GM19035 (cell line): Measurements from ENCODE around the gene ADAMTS16.

ENCODE experiments used
- ATAC-seq: cut with Tn5 transposase; IDR thresholded peaks from one replicate; pipeline ENCODE4 v1.9.1; 2021; ENCODE audit not compliant: unreplicated experiment

The ADAMTS16 gene

DNA sequence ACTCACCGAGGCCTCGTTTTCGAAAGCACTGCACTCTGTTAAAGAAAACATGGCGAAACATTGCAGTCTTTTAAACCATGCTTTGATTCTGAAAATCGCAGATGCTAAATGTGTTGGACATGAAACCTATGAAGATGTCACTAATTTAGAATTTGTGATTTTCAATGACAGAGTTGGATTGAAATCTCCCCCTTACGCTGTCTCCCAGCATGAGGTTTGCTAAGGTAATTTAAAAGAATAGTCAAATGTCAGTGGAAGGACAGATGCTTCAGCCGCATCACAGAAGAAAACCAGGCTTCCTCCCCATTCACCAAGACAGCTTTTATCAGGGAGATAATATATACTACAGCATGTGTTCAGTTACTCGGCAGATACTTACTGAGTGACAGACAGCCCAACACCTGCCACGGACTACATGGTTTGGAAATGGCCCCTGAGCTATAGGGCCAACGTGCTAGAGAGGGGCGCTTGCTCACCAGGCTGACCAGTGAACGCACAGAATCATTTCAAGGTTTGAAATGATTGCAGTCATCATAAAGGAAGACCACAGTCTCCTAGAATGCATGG is 136.9 kb downstream of the ADAMTS16 start:
- no peak for ATAC-seq

DNA sequence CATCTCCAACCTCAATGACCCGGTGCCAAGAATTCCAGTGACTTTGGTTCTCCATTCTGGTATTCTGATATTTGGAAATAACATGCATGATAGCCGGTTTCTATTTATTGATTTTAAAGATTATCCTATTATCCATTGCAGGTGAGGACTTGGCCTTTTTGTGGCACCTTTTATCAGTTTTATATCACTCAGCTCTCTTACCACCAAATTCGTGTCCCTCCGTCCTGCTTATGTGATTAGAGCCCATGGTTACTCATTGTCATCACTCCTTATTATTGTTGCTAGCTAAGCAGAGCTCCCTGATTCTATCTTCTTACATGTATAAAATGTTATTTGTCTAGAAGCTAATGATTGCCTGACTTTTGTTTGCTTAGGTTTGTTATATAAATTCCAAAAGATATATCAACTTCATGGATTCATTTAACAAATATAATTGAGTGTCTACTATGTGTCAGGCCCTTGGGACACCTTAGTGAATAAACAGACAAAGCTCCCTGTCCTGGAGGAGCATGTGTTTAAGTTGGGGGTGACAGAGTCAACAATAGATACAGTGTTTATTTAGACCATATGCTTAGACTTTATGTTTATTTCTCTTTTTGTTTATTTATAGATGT is 138.2 kb downstream of the ADAMTS16 start:
- ATAC-seq = no peak

DNA sequence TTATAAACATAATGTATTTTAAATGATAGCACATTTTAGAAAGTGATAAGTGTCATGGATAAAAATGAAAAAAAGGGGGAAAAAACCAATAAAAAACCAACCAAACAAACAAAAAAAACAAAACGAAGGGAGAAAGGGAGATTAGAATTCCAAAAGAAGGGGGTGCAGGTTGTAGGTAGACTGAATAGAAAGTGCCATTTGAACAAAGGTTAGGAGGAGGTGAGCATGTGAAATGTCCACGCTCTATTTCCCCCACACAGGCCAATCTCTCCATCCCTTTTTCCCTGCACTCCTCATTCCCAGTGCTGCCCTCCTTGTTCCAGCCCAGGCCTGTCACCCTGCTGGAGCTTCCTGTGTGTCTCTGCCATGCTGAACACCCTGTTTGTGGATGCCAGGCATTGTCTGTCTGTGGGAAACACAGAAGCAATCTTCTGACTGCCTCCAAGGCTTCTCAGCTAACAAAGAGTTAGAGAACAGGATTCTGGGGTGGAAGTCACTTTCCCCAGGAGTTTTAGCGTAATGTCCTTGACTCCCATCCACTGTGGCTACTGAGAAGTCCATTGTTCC is 138.8 kb downstream of the ADAMTS16 start:
- ATAC-seq = no peak

- no peak for ATAC-seq
Observed at GRCh38 chr5:5285906-5286305, 145.8 kb downstream of the ADAMTS16 start.

GRCh38 chr5:5287419-5287818 is 147.3 kb downstream of the ADAMTS16 start:
- ATAC-seq = no peak

GRCh38 chr5:5288201-5288600 is 148.1 kb downstream of the ADAMTS16 start:
- no peak for ATAC-seq

- ATAC-seq = no peak
Observed at GRCh38 chr5:5289537-5289936, 149.4 kb downstream of the ADAMTS16 start.

GRCh38 chr5:5290674-5291334 is 150.7 kb downstream of the ADAMTS16 start:
- no peak for ATAC-seq

- no peak for ATAC-seq
Observed at GRCh38 chr5:5291357-5291756, 151.2 kb downstream of the ADAMTS16 start.

DNA sequence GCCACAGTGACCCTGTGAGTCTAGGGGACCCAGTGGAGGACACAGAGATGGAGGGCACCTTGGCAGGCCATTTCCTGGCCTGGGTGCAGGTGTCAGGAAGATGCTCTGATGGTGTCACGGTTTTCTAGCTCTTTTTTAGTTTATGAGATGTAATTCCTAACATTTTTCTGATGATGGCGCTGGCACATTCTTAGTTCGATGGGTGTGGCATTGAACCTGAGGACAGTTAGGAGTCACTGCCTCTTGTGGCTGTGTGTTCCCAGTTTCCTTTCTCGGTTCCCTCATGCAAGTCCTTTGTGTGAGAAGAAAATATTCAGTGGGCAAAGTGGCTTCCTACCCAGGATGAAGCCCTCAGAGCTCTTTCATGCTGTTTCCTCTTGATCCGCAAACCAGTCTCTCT is 152.9 kb downstream of the ADAMTS16 start:
- ATAC-seq = no peak

- no peak for ATAC-seq
Observed at GRCh38 chr5:5294429-5294828, 154.3 kb downstream of the ADAMTS16 start.

DNA sequence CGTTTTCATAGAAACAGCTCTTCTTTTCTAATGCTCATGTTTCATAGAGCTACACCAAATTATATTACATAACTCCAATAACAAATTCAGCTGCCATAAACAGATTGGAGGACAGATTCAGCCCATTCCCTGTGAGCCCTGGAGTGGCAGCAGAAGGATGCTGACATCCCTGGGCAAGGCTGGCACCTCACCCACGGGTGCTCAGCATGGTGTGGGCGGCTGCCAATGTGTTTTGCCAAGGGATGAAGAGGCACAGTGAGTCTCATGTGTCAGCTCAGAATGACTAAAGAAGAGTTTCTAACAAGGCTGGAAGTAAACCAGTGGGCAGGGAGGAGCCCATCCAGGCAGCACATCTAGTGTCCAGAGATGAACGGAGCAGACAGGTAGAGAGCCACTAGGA is 155.2 kb downstream of the ADAMTS16 start:
- ATAC-seq = no peak

GRCh38 chr5:5296051-5296450 is 155.9 kb downstream of the ADAMTS16 start:
- ATAC-seq = no peak

- no peak for ATAC-seq
Observed at GRCh38 chr5:5297432-5298067, 157.4 kb downstream of the ADAMTS16 start.

DNA sequence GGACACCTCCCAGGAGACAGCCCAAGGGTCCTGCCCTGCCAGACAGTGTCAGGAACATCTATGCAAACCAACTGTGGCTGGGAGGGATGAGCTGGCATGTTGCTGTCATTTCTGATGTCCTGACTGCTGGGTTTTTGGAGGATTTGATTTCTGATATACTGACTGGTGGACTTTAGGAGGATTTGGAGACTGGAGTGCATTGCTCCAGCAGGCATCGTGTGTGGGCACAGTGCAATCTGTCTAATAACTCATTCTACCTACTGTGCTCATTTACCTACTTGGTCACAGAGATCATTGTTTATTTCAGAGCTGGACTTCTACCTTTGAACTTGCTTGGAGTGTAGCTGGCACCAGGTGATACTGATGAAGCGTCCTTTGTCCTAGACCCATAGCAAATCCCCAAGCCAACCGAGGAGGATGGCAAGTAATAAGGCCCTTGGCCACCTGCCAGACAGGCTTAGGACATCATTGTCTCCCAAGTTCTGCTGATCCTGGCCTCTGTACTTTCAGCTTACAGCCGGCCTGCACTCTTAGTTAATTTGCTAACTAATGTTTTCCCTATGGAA is 158.0 kb downstream of the ADAMTS16 start:
- ATAC-seq = no peak

DNA sequence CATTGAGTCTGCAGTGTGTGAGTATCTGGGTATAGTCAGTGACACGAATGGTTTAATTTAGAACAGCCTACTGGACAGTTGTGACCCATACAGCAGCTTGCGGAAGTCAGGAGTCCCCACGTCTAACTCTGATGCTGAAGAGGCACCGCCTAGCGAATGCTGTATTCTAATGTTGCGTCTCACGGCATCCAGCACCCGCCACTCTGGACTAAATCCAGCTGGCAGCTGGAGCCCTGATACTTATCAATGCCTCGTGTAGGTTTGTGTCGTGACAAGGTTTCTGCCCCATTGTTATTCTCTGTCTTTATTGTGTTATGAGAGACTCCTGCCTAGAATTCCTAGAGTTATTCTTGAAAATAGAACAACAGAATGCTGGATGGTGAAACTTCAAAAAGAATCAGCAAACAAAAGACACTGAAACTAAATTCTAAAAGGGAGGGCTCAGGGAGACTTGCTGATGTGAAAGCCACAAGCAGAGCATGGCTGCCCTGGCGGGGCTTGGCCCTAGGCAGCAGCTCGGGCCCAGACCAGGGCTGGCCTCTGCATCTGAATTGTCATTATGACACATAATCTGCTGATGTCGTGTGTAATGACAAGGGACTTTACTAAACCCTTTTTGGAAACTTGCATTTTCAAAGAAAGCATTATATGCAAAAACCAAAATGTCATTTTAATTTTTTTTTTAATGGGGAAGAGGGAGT is 158.9 kb downstream of the ADAMTS16 start:
- ATAC-seq = no peak

GRCh38 chr5:5301176-5301575 is 161.0 kb downstream of the ADAMTS16 start:
- no peak for ATAC-seq

DNA sequence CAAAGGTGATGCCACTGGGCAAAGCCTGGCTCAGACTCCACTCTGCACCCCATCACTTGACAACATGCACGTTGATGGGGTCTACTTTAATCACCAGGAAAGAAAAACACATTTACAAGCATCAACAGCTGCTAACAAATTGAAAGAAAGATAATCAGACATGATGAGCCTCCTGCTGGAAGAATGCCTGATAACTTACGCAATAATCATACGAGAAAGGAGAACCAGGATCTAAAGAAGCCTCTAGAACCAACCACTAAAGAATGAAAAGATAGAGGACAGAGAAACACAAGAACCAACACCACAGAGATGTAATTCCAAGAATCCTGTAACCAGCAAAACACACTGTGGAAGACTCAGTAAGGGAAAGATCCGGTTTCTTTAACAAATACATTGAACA is 162.1 kb downstream of the ADAMTS16 start:
- ATAC-seq = no peak

DNA sequence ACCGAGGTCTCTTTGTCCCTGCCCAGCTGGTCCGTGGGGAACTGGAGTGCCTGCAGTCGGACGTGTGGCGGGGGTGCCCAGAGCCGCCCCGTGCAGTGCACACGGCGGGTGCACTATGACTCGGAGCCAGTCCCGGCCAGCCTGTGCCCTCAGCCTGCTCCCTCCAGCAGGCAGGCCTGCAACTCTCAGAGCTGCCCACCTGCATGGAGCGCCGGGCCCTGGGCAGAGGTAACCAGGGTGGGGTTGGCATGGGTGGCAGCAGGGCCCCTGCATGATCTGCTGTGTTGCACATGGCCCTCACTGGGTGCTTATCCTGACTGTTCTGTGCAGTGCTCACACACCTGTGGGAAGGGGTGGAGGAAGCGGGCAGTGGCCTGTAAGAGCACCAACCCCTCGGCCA is 163.1 kb downstream of the ADAMTS16 start:
- ATAC-seq = no peak

GRCh38 chr5:5304361-5305020 is 164.4 kb downstream of the ADAMTS16 start:
- no peak for ATAC-seq
